Endothelial cell of umbilical vein (primary cell): ENCODE results near the gene SPO11. TPM values are rescaled to one million over a fixed set of nuclear protein-coding genes. Genes with fewer than 3 reads are reported as not detected.

ENCODE experiments used
- BruUV-seq: library from RNA; stranded (reverse); fragments of 400-500 nt; replicated peaks from 2 replicates; lab custom pipeline; 2021; lab: Mats Ljungman, UMichigan
- CTCF ChIA-PET: fragments of 300-600, 350-600 bp; sonication (Branson Sonifier 250); formaldehyde crosslinking; loops from one replicate; lab custom pipeline; 2021; ENCODE audit warnings: antibody characterized with exemption, inconsistent platforms; lab: Charles Lee
- POLR2A ChIA-PET: fragments of 300-600, 350-600 bp; sonication (Branson Sonifier 250); formaldehyde crosslinking; loops from one replicate; lab custom pipeline; 2021; ENCODE audit warnings: antibody characterized with exemption, inconsistent platforms; lab: Charles Lee
- DNase-seq: peaks from one replicate; pipeline ENCODE4 v3.0.0-alpha.2; 2011; ENCODE audit warnings: low read depth, low spot score
- FAIRE-seq: peaks from 2 replicates; lab custom pipeline; 2011; peaks lifted over from hg19 to GRCh38; lab: Jason Lieb, UNC
- H2AFZ ChIP-seq: 2 replicates; pipeline ENCODE4 v1.6.0; 2012; ENCODE audit warnings: low read depth, low read length, control low read depth, inconsistent platforms
- H3K27ac ChIP-seq: 2 replicates; pipeline ENCODE4 v1.5.1; 2011; ENCODE audit warnings: low read depth, mild to moderate bottlenecking, control low read depth, low read length, moderate library complexity; ENCODE audit not compliant: insufficient read depth
- H3K27me3 ChIP-seq, 2 experiments: 2 replicates each; pipeline versions ENCODE4 v1.6.0 to v1.6.1; 2011; ENCODE audit warnings: low read length in 2 of 2, mixed read lengths in 1 of 2; ENCODE audit not compliant: control insufficient read depth in 2 of 2, insufficient read depth in 2 of 2
- H3K36me3 ChIP-seq, 2 experiments: 2 replicates in 1 of 2; 3 replicates in 1 of 2; pipeline ENCODE4 v1.5.1; 2011; ENCODE audit warnings: low read length in 2 of 2, mild to moderate bottlenecking in 1 of 2, moderate library complexity in 1 of 2; ENCODE audit not compliant: control insufficient read depth in 2 of 2, insufficient read depth in 2 of 2; ENCODE audit errors: extremely low read depth in 1 of 2
- H3K4me1 ChIP-seq: 3 replicates; pipeline ENCODE4 v1.5.1; 2011; ENCODE audit warnings: mild to moderate bottlenecking, low read length; ENCODE audit not compliant: control insufficient read depth, insufficient read depth; ENCODE audit errors: extremely low read depth
- H3K4me2 ChIP-seq: 2 replicates; pipeline ENCODE4 v1.6.1; 2011; ENCODE audit warnings: low read length, control low read depth, mixed read lengths; ENCODE audit not compliant: insufficient read depth
- H3K4me3 ChIP-seq, 3 experiments: fragments of 200-600 bp in 1 of 3; sonication (generic), shearing (Covaris generic) in 1 of 3; replicated peaks in 1 of 3; 2 replicates each; pipeline ENCODE4 v1.5.1; 2011 to 2016; ENCODE audit warnings: control low read depth in 3 of 3, low read length in 3 of 3, mild to moderate bottlenecking in 2 of 3, inconsistent platforms in 1 of 3, low read depth in 1 of 3, moderate library complexity in 1 of 3; ENCODE audit not compliant: insufficient read depth in 1 of 3
- H3K79me2 ChIP-seq: 2 replicates; pipeline ENCODE4 v1.6.0; 2012; ENCODE audit warnings: low read length, inconsistent platforms; ENCODE audit not compliant: control insufficient read depth, insufficient read depth
- H3K9ac ChIP-seq: replicated peaks from 2 replicates; pipeline ENCODE3; 2011; ENCODE audit warnings: low read length, control low read depth; ENCODE audit not compliant: insufficient read depth; ENCODE audit errors: extremely low read depth
- H3K9me1 ChIP-seq: replicated peaks from 3 replicates; pipeline ENCODE4 v1.6.0; 2011; ENCODE audit warnings: mild to moderate bottlenecking, low read length; ENCODE audit not compliant: control insufficient read depth, insufficient read depth; ENCODE audit errors: extremely low read depth
- H3K9me3 ChIP-seq: replicated peaks from 2 replicates; pipeline ENCODE4 v1.5.1; 2012; ENCODE audit warnings: low read length, inconsistent platforms; ENCODE audit not compliant: control insufficient read depth, insufficient read depth
- H4K20me1 ChIP-seq: replicated peaks from 2 replicates; pipeline ENCODE3; 2011; ENCODE audit warnings: mild to moderate bottlenecking, low read length; ENCODE audit not compliant: control insufficient read depth, insufficient read depth; ENCODE audit errors: extremely low read depth
- EZH2 ChIP-seq: IDR thresholded peaks from 2 replicates; pipeline ENCODE4 v1.6.1; 2012; ENCODE audit warnings: borderline replicate concordance, low read depth, mild to moderate bottlenecking, moderate library complexity, low read length, inconsistent platforms; ENCODE audit not compliant: severe bottlenecking
- FOS ChIP-seq: IDR thresholded peaks from 2 replicates; pipeline ENCODE4 v1.6.1; 2011; ENCODE audit warnings: mild to moderate bottlenecking, low read length, moderate library complexity, borderline replicate concordance; ENCODE audit not compliant: insufficient read depth
- GATA2 ChIP-seq: IDR thresholded peaks from 2 replicates; pipeline ENCODE4 v1.7.0; 2011; ENCODE audit warnings: low read depth, mild to moderate bottlenecking, moderate library complexity, mixed read lengths, low read length; ENCODE audit not compliant: insufficient read length, insufficient read depth
- JUN ChIP-seq: IDR thresholded peaks from 2 replicates; pipeline ENCODE4 v1.6.1; 2011; ENCODE audit warnings: borderline replicate concordance, low read depth; ENCODE audit not compliant: insufficient read length, insufficient read depth
- MAX ChIP-seq: IDR thresholded peaks from 2 replicates; pipeline ENCODE4 v1.6.1; 2011; ENCODE audit not compliant: insufficient read depth, insufficient read length
- MYC ChIP-seq: IDR thresholded peaks from one replicate; pipeline ENCODE4 v1.6.1; 2011; ENCODE audit warnings: mild to moderate bottlenecking, low read depth, low read length
- POLR2A ChIP-seq: IDR thresholded peaks from 2 replicates; pipeline ENCODE4 v1.6.1; 2012; ENCODE audit warnings: low read depth, mild to moderate bottlenecking, control low read depth, low read length
- POLR2AphosphoS5 ChIP-seq: IDR thresholded peaks from 2 replicates; pipeline ENCODE4 v1.6.1; 2012; ENCODE audit warnings: low read depth, mild to moderate bottlenecking, control low read depth, low read length, moderate library complexity; ENCODE audit not compliant: insufficient read depth
- dilution Hi-C: fragments of 300-500 bp; cut with MboI; formaldehyde crosslinking; loops from one replicate; pipeline ENCODE4 v1.15.0; 2019; ENCODE audit warnings: low sequenced_read_pairs; ENCODE audit not compliant: extremely low pct_ligation_motif_present
- intact Hi-C: fragments of 100-400 bp; cut with micrococcal nuclease; formaldehyde crosslinking; loops from one replicate; pipeline ENCODE4 v1.10.0; 2022
- polyA plus RNA-seq, 4 experiments: library from polyadenylated mRNA; depleted of rRNA in 3 of 4; stranded (reverse) in 3 of 4; unstranded in 1 of 4; fragments of >200 nt; gene quantifications; 2 replicates each; pipeline versions ENCODE4 v1.2.1 to v1.2.3, GENCODE V29; 2011 to 2012; ENCODE audit warnings: missing spikeins in 1 of 4
- total RNA-seq: library from RNA; stranded (reverse); gene quantifications from 2 replicates; pipeline ENCODE4 v1.2.3, GENCODE V29; 2021
- TF ChIP-seq, protein P1 (sequence below), 2 donors: IDR thresholded peaks; 1 replicate in 1 of 2; 2 replicates in 1 of 2; pipeline ENCODE4 v1.5.1; 2011; ENCODE audit warnings: low read length in 2 of 2, mild to moderate bottlenecking in 2 of 2, moderate library complexity in 2 of 2, control low read depth in 1 of 2, inconsistent platforms in 1 of 2, low read depth in 1 of 2; ENCODE audit not compliant: insufficient read depth in 1 of 2; ENCODE audit errors: extremely low read depth in 1 of 2

The SPO11 gene
- total and polyA plus RNA-seq, 2 donors (not counting 3 experiments of a cell fraction or from before 2014, with no cell fraction given): not detected

- BruUV-seq: no TSS peak
- Histone ChIP-seq H3K4me1 (no peaks in the 10 kb centered on the region), H3K9me3 (no peaks in the 10 kb centered on the region), H3K4me2 (no peak overlapping the region), H3K9ac (no peak overlapping the region), H3K9me1 (no peaks in the 10 kb centered on the region), H4K20me1 (no peaks in the 10 kb centered on the region), H3K27me3 (no peaks in the 10 kb centered on the region), H3K36me3 (no peaks in the 10 kb centered on the region), H3K27ac (no peak overlapping the region), H3K4me3 (no peak overlapping the region), H3K79me2 (no peaks in the 10 kb centered on the region), H2AFZ (no peak overlapping the region)
- TF ChIP-seq JUN: no peak
- no peak for TF ChIP-seq GATA2
- no peak for TF ChIP-seq EZH2
- TF ChIP-seq MYC: no peak
- TF ChIP-seq, protein P1, sequence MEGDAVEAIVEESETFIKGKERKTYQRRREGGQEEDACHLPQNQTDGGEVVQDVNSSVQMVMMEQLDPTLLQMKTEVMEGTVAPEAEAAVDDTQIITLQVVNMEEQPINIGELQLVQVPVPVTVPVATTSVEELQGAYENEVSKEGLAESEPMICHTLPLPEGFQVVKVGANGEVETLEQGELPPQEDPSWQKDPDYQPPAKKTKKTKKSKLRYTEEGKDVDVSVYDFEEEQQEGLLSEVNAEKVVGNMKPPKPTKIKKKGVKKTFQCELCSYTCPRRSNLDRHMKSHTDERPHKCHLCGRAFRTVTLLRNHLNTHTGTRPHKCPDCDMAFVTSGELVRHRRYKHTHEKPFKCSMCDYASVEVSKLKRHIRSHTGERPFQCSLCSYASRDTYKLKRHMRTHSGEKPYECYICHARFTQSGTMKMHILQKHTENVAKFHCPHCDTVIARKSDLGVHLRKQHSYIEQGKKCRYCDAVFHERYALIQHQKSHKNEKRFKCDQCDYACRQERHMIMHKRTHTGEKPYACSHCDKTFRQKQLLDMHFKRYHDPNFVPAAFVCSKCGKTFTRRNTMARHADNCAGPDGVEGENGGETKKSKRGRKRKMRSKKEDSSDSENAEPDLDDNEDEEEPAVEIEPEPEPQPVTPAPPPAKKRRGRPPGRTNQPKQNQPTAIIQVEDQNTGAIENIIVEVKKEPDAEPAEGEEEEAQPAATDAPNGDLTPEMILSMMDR (IDR thresholded peaks at IDR 0.05; ENCODE audit: extremely low read depth in 1 of 2, insufficient read depth in 1 of 2, low read depth in 1 of 2, low read length in 2 of 2): no peak
- TF ChIP-seq FOS: no peak
- no peak for TF ChIP-seq POLR2AphosphoS5
- TF ChIP-seq MAX: no peak
- no peak for TF ChIP-seq POLR2A
- intact Hi-C loops: no loop called here
- DNase-seq (no peak), FAIRE-seq (no peak)
- ChIA-PET CTCF (no interaction called here), POLR2A (no interaction called here)
- dilution Hi-C loops: no loop called here
These were observed 7.1 kb upstream of the SPO11 start for GRCh38 chr20:57322476-57322875.
